Neuronal stem cell (in vitro differentiated cells): Measurements from ENCODE around the gene ANKRD2.

Experiments used
- DNase-seq: peaks from one replicate; pipeline ENCODE4 v3.0.0-alpha.2; 2013; ENCODE audit warnings: low spot score
- H2AFZ ChIP-seq: one replicate; pipeline ENCODE4 v1.6.1; 2013; ENCODE audit warnings: mild to moderate bottlenecking, low read length, inconsistent platforms
- H2AK5ac ChIP-seq: 2 replicates; pipeline ENCODE4 v1.6.1; 2013; ENCODE audit warnings: low read depth, mild to moderate bottlenecking, inconsistent platforms, low read length, moderate library complexity, mixed read lengths
- H2BK120ac ChIP-seq: 2 replicates; pipeline ENCODE4 v1.6.1; 2013; ENCODE audit warnings: low read depth, mild to moderate bottlenecking, inconsistent platforms, low read length, moderate library complexity, mixed read lengths
- H2BK12ac ChIP-seq: one replicate; pipeline ENCODE4 v1.6.1; 2013; ENCODE audit warnings: low read length, inconsistent platforms
- H2BK15ac ChIP-seq: 2 replicates; pipeline ENCODE4 v1.6.1; 2013; ENCODE audit warnings: mild to moderate bottlenecking, low read length, inconsistent platforms, mixed read lengths
- H2BK5ac ChIP-seq: one replicate; pipeline ENCODE4 v1.6.1; 2013; ENCODE audit warnings: inconsistent platforms, mild to moderate bottlenecking, low read length, moderate library complexity
- H3K14ac ChIP-seq: one replicate; pipeline ENCODE4 v1.6.1; 2013; ENCODE audit warnings: low read length, inconsistent platforms
- H3K18ac ChIP-seq: 2 replicates; pipeline ENCODE4 v1.6.1; 2013; ENCODE audit warnings: low read length, inconsistent platforms
- H3K23ac ChIP-seq: 2 replicates; pipeline ENCODE4 v1.6.1; 2013; ENCODE audit warnings: low read depth, mild to moderate bottlenecking, mixed read lengths, low read length, inconsistent platforms; ENCODE audit not compliant: poor library complexity
- H3K27ac ChIP-seq: replicated peaks from 3 replicates; pipeline ENCODE4 v1.5.1; 2013; ENCODE audit warnings: low read length, inconsistent platforms
- H3K27me3 ChIP-seq, 3 experiments: 2 replicates each; pipeline ENCODE4 v1.6.1; 2013; ENCODE audit warnings: low read length in 3 of 3, mild to moderate bottlenecking in 2 of 3, inconsistent platforms in 1 of 3, low read depth in 1 of 3, mixed read lengths in 1 of 3, moderate library complexity in 1 of 3; ENCODE audit not compliant: control insufficient read depth in 3 of 3, insufficient read depth in 3 of 3
- H3K36me3 ChIP-seq, 2 donors: replicated peaks in 1 of 2; 2 replicates each; pipeline ENCODE4 v1.6.1; 2013; ENCODE audit warnings: low read length in 2 of 2; ENCODE audit not compliant: control insufficient read depth in 2 of 2, insufficient read depth in 2 of 2
- H3K4ac ChIP-seq: 2 replicates; pipeline ENCODE4 v1.6.1; 2013; ENCODE audit warnings: inconsistent platforms, mild to moderate bottlenecking, low read length, moderate library complexity
- H3K4me1 ChIP-seq, 2 donors: 1 replicate in 1 of 2; 2 replicates in 1 of 2; pipeline ENCODE4 v1.6.1; 2013; ENCODE audit warnings: low read length in 2 of 2, low read depth in 1 of 2; ENCODE audit not compliant: control insufficient read depth in 2 of 2, insufficient read depth in 1 of 2
- H3K4me2 ChIP-seq: one replicate; pipeline ENCODE4 v1.6.1; 2013; ENCODE audit warnings: mild to moderate bottlenecking, low read length, inconsistent platforms; ENCODE audit not compliant: insufficient read depth, poor library complexity, severe bottlenecking
- H3K4me3 ChIP-seq, 2 donors: 2 replicates each; pipeline ENCODE4 v1.5.1; 2013; ENCODE audit warnings: low read length in 2 of 2, mild to moderate bottlenecking in 2 of 2, inconsistent platforms in 1 of 2, moderate library complexity in 1 of 2
- H3K79me1 ChIP-seq: one replicate; pipeline ENCODE4 v1.6.1; 2013; ENCODE audit warnings: low read depth, mild to moderate bottlenecking, inconsistent platforms, low read length, moderate library complexity
- H3K9ac ChIP-seq: one replicate; pipeline ENCODE4 v1.6.1; 2013; ENCODE audit warnings: mild to moderate bottlenecking, low read depth, low read length, inconsistent platforms; ENCODE audit not compliant: poor library complexity
- H3K9me3 ChIP-seq, 2 donors: replicated peaks in 1 of 2; 2 replicates each; pipeline versions ENCODE3 to v1.6.1; 2013; ENCODE audit warnings: low read length in 2 of 2, mild to moderate bottlenecking in 2 of 2, inconsistent platforms in 1 of 2, low read depth in 1 of 2, mixed read lengths in 1 of 2, moderate library complexity in 1 of 2; ENCODE audit not compliant: control insufficient read depth in 2 of 2, insufficient read depth in 1 of 2
- H4K8ac ChIP-seq: one replicate; pipeline ENCODE4 v1.6.1; 2013; ENCODE audit warnings: low read depth, mild to moderate bottlenecking, inconsistent platforms, low read length, moderate library complexity
- H4K91ac ChIP-seq: one replicate; pipeline ENCODE4 v1.6.1; 2013; ENCODE audit warnings: low read length, low read depth, mild to moderate bottlenecking, inconsistent platforms; ENCODE audit not compliant: poor library complexity
- WGBS, 2 donors: extraction: QIAGEN DNeasy Blood & Tissue Kit; methylation state at CpG; one replicate each; pipeline ENCODE4 v1.1.7; 2013; ENCODE audit warnings: missing lambda C conversion rate in 2 of 2, mixed read lengths in 1 of 2; ENCODE audit not compliant: insufficient read length in 2 of 2, insufficient replicate concordance in 1 of 2; ENCODE audit errors: extremely low coverage in 2 of 2; 5-methylcytosine and 5-hydroxymethylcytosine counted together

ANKRD2 gene

DNA sequence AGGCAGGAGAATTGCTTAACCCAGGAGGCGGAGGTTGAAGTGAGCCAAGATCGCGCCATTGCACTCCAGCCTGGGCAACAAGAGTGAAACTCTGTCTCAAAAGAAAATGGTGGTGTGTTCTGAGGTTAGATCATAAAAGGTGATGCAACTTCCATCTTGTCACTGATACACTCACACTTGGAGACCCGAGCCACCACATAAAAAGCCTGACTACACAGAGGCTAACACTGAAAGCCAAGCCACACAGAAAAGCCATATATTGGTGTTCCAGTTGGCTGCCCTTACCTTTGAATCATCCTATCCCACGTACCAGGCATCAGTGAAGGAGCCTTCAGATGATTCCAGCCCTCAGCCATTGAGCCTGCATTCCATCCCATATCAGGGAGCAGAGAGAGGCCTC, 56.7 kb downstream of the ANKRD2 start:
- H3K9me3 ChIP-seq: no peaks in the 10 kb centered on the region
- no peak overlapping the region for H3K9ac ChIP-seq
- H4K91ac ChIP-seq: no peak overlapping the region
- no peak overlapping the region for H4K8ac ChIP-seq
- no peak overlapping the region for H3K4me2 ChIP-seq
- no peak overlapping the region for H3K27ac ChIP-seq
- H2BK120ac ChIP-seq: no peak overlapping the region
- H3K4me3 ChIP-seq: no peak overlapping the region
- no peak for DNase-seq
- H2BK12ac ChIP-seq: no peak overlapping the region
- WGBS, 2 donors: no CpG with 5 or more reads among the region's 5 CpGs
- no peak overlapping the region for H2AK5ac ChIP-seq
- peaks cover 0 to 7% of the 10 kb centered on the region in 2 donors for H3K4me1 ChIP-seq
- no peak overlapping the region for H3K14ac ChIP-seq
- no peak overlapping the region for H3K18ac ChIP-seq
- no peaks in the 10 kb centered on the region for H3K27me3 ChIP-seq
- H2BK15ac ChIP-seq: no peak overlapping the region
- H3K79me1 ChIP-seq: no peaks in the 10 kb centered on the region
- no peak overlapping the region for H3K4ac ChIP-seq
- no peak overlapping the region for H2AFZ ChIP-seq
- H3K23ac ChIP-seq: no peak overlapping the region
- no peak overlapping the region for H2BK5ac ChIP-seq
- peaks cover 2 to 8% of the 10 kb centered on the region in 2 donors for H3K36me3 ChIP-seq

DNA sequence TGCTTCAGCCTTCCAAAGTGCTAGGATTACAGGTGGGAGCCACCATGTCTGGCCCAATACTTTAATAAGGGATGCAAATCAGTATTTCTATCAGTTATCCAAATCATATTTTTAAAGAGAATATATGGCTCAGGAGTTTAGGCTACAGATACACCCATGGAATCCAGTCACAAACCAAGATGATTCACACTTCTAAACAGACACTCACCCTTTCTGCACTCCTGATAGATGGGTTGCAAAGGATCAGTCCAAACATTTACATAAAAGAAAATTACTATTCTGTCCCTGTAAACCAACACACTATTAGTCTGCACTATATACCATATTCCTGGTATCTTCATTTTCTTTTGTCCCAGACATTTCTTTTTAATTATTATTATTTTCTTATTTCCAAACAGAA, 58.5 kb downstream of the ANKRD2 start:
- H2AK5ac ChIP-seq: no peak overlapping the region
- no peak for DNase-seq
- H2BK5ac ChIP-seq: no peak overlapping the region

DNA sequence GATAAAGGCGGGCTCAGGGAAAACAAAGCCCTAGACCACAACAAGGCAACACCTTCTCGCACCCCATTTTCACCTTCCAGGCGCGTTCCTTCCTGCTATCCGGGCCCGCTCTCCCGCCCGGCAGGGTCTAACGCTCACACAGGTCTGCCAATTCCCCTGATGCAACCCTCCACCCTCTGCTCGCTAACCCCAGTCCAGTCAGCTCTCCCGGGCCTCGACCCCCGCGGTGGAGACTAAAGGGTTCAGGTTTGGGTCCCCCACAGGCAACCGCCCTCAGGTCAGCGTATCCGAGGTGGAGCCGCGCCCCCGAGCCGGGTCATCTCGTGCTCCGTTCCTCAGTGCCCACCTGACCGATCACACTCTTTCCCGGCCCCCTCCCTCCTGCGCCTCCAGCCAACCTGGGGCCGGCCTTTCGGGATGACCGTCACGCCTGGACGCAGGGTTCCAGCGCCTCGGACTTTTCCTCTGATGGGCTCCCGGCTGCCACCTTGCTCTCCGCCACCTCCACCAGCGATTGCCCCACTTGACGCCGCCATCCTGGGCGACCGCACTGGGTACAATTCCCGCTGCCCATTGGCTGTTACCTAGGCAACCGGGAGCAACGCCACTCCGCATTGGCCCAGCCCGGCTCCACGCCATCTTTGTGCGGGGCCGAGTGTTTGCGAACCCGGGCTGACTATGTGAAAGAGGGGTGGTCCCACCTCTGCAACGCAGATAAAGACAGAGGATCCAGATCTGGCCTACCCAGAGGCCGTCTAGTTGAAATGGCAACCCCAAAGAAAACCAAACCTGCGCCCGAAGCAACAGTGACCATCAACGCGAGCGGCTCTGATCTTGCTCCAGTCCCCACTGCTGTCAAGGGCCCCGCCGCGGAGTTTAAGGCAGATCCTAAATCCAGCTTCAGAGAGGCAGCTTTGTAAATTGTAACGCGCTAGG, 60.6 kb downstream of the ANKRD2 start, which contains the start of gene MORN4:
Gene MORN4, minus strand, starts transcription at position 552 of the 936 bp plus-strand sequence. CDS start 13,847 bp downstream, outside the sequence.
- H3K27ac ChIP-seq: peak within 1 kb of the TSS; percentile 53

More for the DNA sequence above, 58.5 kb downstream of the ANKRD2 start:
- Histone ChIP-seq H3K14ac (no peak overlapping the region), H3K4me2 (no peak overlapping the region), H3K4ac (no peak overlapping the region), H4K8ac (no peak overlapping the region), H2BK12ac (no peak overlapping the region), H3K27me3 (no peaks in the 10 kb centered on the region), H3K23ac (no peak overlapping the region), H3K9me3 (no peaks in the 10 kb centered on the region), H3K36me3 (peaks cover 2 to 8% of the 10 kb centered on the region in 2 donors), H2AFZ (no peak overlapping the region), H3K4me3 (no peak overlapping the region), H2BK120ac (no peak overlapping the region), H2BK15ac (no peak overlapping the region), H3K27ac (no peak overlapping the region), H3K9ac (no peak overlapping the region), H4K91ac (no peak overlapping the region), H3K4me1 (peaks cover 0 to 7% of the 10 kb centered on the region in 2 donors), H3K79me1 (no peaks in the 10 kb centered on the region), H3K18ac (no peak overlapping the region)

More for the DNA sequence above, 60.6 kb downstream of the ANKRD2 start, which contains the start of gene MORN4:
- Histone ChIP-seq H2AK5ac (no peak within 1 kb of the TSS), H3K18ac (peak within 1 kb of the TSS; percentile 93), H3K9me3 (no peaks in the 10 kb centered on the region), H3K27me3 (no peaks in the 10 kb centered on the region), H3K14ac (peak within 1 kb of the TSS; percentile 47), H2AFZ (peak within 1 kb of the TSS; percentile 99), H4K8ac (no peak within 1 kb of the TSS), H3K4me1 (peaks cover 0 to 7% of the 10 kb centered on the region in 2 donors), H3K4ac (no peak within 1 kb of the TSS), H2BK5ac (peak within 1 kb of the TSS; percentile 77), H3K79me1 (no peaks in the 10 kb centered on the region), H3K4me2 (peak within 1 kb of the TSS; percentile 68), H2BK12ac (no peak within 1 kb of the TSS), H4K91ac (no peak within 1 kb of the TSS), H3K36me3 (peaks cover 2 to 8% of the 10 kb centered on the region in 2 donors), H3K9ac (peak within 1 kb of the TSS; percentile 93), H3K4me3 (peak within 1 kb of the TSS; percentile 93), H2BK120ac (no peak within 1 kb of the TSS), H2BK15ac (peak within 1 kb of the TSS; percentile 53), H3K23ac (peak within 1 kb of the TSS; percentile 59)
- WGBS, 2 donors: no CpG with 5 or more reads among the region's 62 CpGs
- DNase-seq: peak; percentile 89
